Neural cell (in vitro differentiated cells): ENCODE measurements around the gene SCG5.
"Not testable (repeated sequence)": the region's sequence is repeated elsewhere in the genome, so short reads cannot be mapped to it uniquely, and the experiment has no call there.

Source experiments
- CTCF ChIP-seq: fragments of 450-650 bp; IDR thresholded peaks from 2 replicates; pipeline ENCODE4 v1.5.1; 2014; ENCODE audit warnings: antibody characterized with exemption, mild to moderate bottlenecking, moderate library complexity; ENCODE audit not compliant: poor library complexity, severe bottlenecking
- POLR2AphosphoS5 ChIP-seq: IDR thresholded peaks from 2 replicates; pipeline ENCODE4 v1.6.1; 2012
- RAD21 ChIP-seq: fragments of 450-650 bp; conservative IDR thresholded peaks from 2 replicates; pipeline ENCODE4 v1.6.1; 2014; ENCODE audit warnings: antibody characterized with exemption, mild to moderate bottlenecking, moderate library complexity
- TAF1 ChIP-seq: IDR thresholded peaks from 2 replicates; pipeline ENCODE4 v1.6.1; 2012; ENCODE audit warnings: low read depth

GRCh38 chr15:32614712-32615050 lies 26.8 kb upstream of the SCG5 start:
- not testable (repeated sequence) for TF ChIP-seq CTCF, TAF1, POLR2AphosphoS5, RAD21
